ENCODE data around the gene POLR2I. TPM values are rescaled to one million over a fixed set of nuclear protein-coding genes. Genes with fewer than 3 reads are reported as not detected.

POLR2I gene
- total RNA-seq, 1 donor from 2014 or later, result 37.6 TPM

DNA sequence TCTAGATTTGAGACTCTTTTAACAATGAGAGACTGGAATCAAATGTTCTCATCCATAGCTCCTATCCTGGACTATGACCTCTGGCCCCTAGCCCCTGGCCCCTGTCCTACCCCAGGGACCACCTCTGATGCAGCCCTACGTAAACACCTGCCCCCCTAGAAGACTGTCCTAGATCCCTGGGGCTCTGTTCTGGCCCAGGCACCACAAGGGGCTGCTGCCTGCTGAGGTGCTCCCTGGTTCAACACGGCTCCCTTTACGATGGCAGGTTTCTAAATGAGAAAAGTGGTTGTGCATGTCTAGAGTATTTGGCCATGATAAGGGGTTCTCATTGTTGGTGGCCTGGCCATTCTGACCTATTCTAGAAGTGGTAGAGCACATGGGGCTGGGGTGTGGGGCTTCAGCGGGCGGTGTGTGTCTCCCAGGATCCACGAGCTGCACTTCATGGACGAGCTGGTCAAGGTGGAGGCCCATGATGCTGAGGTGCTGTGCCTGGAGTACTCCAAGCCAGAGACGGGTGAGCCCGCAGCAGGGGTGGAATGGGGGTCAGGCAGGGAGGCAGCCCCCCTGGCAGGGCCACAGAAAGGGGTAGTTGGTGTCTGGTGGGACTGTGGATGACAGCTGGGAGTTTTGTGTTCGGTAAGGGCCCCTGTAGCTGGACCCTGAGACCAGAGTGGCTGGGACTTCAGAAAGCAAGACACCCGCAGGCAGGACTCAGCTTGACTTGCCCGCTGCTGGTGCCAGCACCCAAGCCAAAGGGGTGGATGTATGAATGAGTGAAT is 30.3 kb downstream of the POLR2I start:
- no peak for DNase-seq

DNA sequence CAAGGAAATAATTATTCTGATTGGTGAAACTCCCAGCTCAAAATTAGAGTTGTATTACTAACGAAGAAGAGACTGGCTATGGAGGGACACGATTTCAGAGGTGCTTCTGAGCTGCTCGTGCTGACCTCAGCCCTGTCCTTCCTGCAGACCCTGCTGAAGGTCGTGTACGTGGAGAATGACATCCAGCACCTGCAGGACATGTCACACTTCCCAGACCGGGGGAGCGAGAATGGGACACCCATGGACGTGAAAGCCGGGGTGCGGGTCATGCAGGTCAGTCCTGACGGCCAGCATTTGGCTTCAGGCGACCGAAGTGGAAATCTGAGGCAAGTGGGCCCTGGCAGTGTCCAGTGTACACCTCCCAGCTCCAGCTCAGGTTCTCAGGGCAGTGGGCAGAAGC is 31.8 kb downstream of the POLR2I start:
- no peak overlapping the region for H3K27ac ChIP-seq
- ATAC-seq (no peak), DNase-seq (no peak)
- no peaks in the 10 kb centered on the region for H3K4me1 ChIP-seq
- H3K36me3 ChIP-seq, result no peaks in the 10 kb centered on the region
- no peak for TF ChIP-seq CTCF (IDR thresholded peaks at IDR 0.05)
- intact Hi-C loops (cut with DNase I), result no loop called here
- no peaks in the 10 kb centered on the region for H3K27me3 ChIP-seq
- no peaks in the 10 kb centered on the region for H3K9me3 ChIP-seq
- no peak overlapping the region for H3K4me3 ChIP-seq

More for the DNA sequence above, 30.3 kb downstream of the POLR2I start:
- no peak for TF ChIP-seq CTCF (IDR thresholded peaks at IDR 0.05)
- Histone ChIP-seq H3K4me1 (no peaks in the 10 kb centered on the region), H3K36me3 (no peaks in the 10 kb centered on the region), H3K9me3 (no peaks in the 10 kb centered on the region), H3K27ac (no peak overlapping the region), H3K27me3 (no peaks in the 10 kb centered on the region), H3K4me3 (no peak overlapping the region)
- intact Hi-C loops (cut with DNase I), result no loop called here
- ATAC-seq, result no peak

GRCh38 chr19:36081894-36082293 is 32.8 kb downstream of the POLR2I start:
- H3K9me3 ChIP-seq, result no peaks in the 10 kb centered on the region
- intact Hi-C loops (cut with DNase I), result no loop called here

DNA sequence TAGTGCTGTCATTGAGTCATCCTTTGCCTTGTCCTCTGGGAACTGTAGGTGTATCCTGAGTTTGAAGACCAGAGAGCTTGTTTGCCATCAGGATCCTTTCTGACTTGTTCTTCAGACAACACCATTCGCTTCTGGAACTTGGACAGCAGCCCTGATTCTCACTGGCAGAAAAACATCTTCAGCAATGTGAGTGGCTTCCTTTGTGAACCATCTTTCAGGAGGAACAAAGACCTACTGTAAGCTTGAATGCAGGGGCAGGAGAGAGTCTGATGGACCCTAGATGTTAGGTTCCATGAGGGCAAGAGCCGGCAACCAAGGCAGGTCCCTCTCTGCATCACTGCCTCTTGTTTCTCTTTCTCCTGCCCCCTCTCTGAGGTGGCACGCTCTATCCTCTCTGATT is 33.3 kb downstream of the POLR2I start:
- Histone ChIP-seq H3K4me3 (no peak overlapping the region), H3K27ac (no peak overlapping the region), H3K4me1 (no peaks in the 10 kb centered on the region), H3K36me3 (no peaks in the 10 kb centered on the region), H3K27me3 (no peaks in the 10 kb centered on the region), H3K9me3 (no peaks in the 10 kb centered on the region)
- ATAC-seq (no peak), DNase-seq (no peak)
- TF ChIP-seq CTCF (IDR thresholded peaks at IDR 0.05), result no peak
- intact Hi-C loops (cut with DNase I), result no loop called here

More at GRCh38 chr19:36081894-36082293, 32.8 kb downstream of the POLR2I start:
- no peak for ATAC-seq
- TF ChIP-seq CTCF (IDR thresholded peaks at IDR 0.05), result no peak
- H3K4me3 ChIP-seq, result no peak overlapping the region
- no peaks in the 10 kb centered on the region for H3K36me3 ChIP-seq
- DNase-seq, result no peak
- no peak overlapping the region for H3K27ac ChIP-seq
- H3K27me3 ChIP-seq, result no peaks in the 10 kb centered on the region
- H3K4me1 ChIP-seq, result no peaks in the 10 kb centered on the region

GRCh38 chr19:36079389-36079945 is 35.2 kb downstream of the POLR2I start:
- intact Hi-C loops (cut with DNase I), result no loop called here
- no peak for TF ChIP-seq CTCF (IDR thresholded peaks at IDR 0.05)

More at GRCh38 chr19:36079389-36079945, 35.2 kb downstream of the POLR2I start:
- no peaks in the 10 kb centered on the region for H3K4me1 ChIP-seq
- no peak overlapping the region for H3K4me3 ChIP-seq
- H3K27me3 ChIP-seq, result no peaks in the 10 kb centered on the region
- H3K9me3 ChIP-seq, result no peaks in the 10 kb centered on the region
- H3K36me3 ChIP-seq, result no peaks in the 10 kb centered on the region
- DNase-seq (no peak), ATAC-seq (no peak)
- H3K27ac ChIP-seq, result no peak overlapping the region
